Heart left ventricle (tissue), 16 donors: ENCODE data around the gene ZNF429. TPM values are rescaled to one million over a fixed set of nuclear protein-coding genes. Genes with fewer than 3 reads are reported as not detected.
"Not testable (repeated sequence)": the region's sequence is repeated elsewhere in the genome, so short reads cannot be mapped to it uniquely, and the experiment has no call there.

ENCODE experiments used
- ATAC-seq, 4 donors: fragments of 200-7000 bp; cut with Tn5 transposase; one replicate each; pipeline ENCODE4 v1.9.1; 2020 to 2022; ENCODE audit warnings: moderate library complexity in 4 of 4, mild to moderate bottlenecking in 3 of 4, moderate number of reproducible peaks in 1 of 4
- DNase-seq, 5 donors: peaks; one replicate each; pipeline ENCODE4 v3.0.0-alpha.2; 2020
- H3K27ac ChIP-seq, 12 donors: fragments of 200-600 bp; sonication (generic) in 4 of 12; one replicate each; pipeline versions ENCODE4 v1.5.0 to v1.8.0; 2016 to 2022; ENCODE audit warnings: mild to moderate bottlenecking in 2 of 12
- H3K27me3 ChIP-seq, 9 donors: fragments of 200-600 bp; sonication (generic) in 2 of 9; one replicate each; pipeline versions ENCODE4 v1.5.1 to v1.8.0; 2016 to 2022; ENCODE audit warnings: mild to moderate bottlenecking in 3 of 9
- H3K36me3 ChIP-seq, 9 donors: fragments of 200-600 bp; sonication (generic) in 2 of 9; one replicate each; pipeline versions ENCODE4 v1.5.0 to v1.8.0; 2018 to 2022; ENCODE audit warnings: mild to moderate bottlenecking in 2 of 9
- H3K4me1 ChIP-seq, 12 donors: fragments of 200-600 bp; sonication (generic) in 4 of 12; one replicate each; pipeline versions ENCODE4 v1.5.0 to v1.8.0; 2016 to 2022; ENCODE audit warnings: mild to moderate bottlenecking in 3 of 12
- H3K4me3 ChIP-seq, 12 donors: fragments of 200-600 bp; sonication (generic) in 4 of 12; one replicate each; pipeline versions ENCODE4 v1.5.0 to v1.8.0; 2017 to 2022; ENCODE audit warnings: mild to moderate bottlenecking in 9 of 12, moderate library complexity in 4 of 12
- H3K9me3 ChIP-seq, 12 donors: fragments of 200-600 bp; sonication (generic) in 4 of 12; one replicate each; pipeline versions ENCODE4 v1.5.0 to v1.8.0; 2016 to 2022; ENCODE audit warnings: mild to moderate bottlenecking in 1 of 12
- POLR2A ChIP-seq, 2 donors: fragments of 450-650 bp; IDR thresholded peaks; one replicate each; pipeline ENCODE4 v1.6.1; 2017; ENCODE audit warnings: antibody characterized with exemption in 2 of 2, mild to moderate bottlenecking in 2 of 2, moderate library complexity in 2 of 2
- WGBS, 4 donors: extraction: QIAGEN DNeasy Blood & Tissue Kit in 2 of 4; methylation state at CpG; one replicate each; pipeline versions ENCODE4 v1.1.5 to v1.1.7; 2013 to 2018; 5-methylcytosine and 5-hydroxymethylcytosine counted together
- intact Hi-C, 10 donors: fragments of 100-400 bp; cut with DNase I; formaldehyde crosslinking; loops; one replicate each; pipeline versions ENCODE4 v1.11.1 to v1.14.2; 2022
- polyA plus RNA-seq, 2 donors: library from polyadenylated mRNA; stranded (reverse); fragments of 200-250 nt; gene quantifications; one replicate each; pipeline ENCODE4 v1.2.3, GENCODE V29; 2013
- total RNA-seq, 9 donors: library from RNA; depleted of rRNA in 2 of 9; stranded (reverse); fragments of >200 nt in 2 of 9; fragmentation: NEBNext Ultra II Directional in 3 of 9; extraction: Animal tissue kit (Norgen Biotek cat#: 25700) in 3 of 9; gene quantifications; one replicate each; pipeline versions ENCODE4 v1.1.0 to v1.2.4, GENCODE V29; 2016 to 2023
- TF ChIP-seq, protein P1 (sequence below), 12 donors: fragments of 200-600 bp; sonication (generic) in 4 of 12; IDR thresholded peaks; one replicate each; pipeline versions ENCODE4 v1.5.0 to v1.8.0; 2018 to 2022; ENCODE audit warnings: antibody characterized with exemption in 12 of 12, mild to moderate bottlenecking in 5 of 12
- donor health status: ischemic (EF 13 %, LVEDD 7.1; RV severe dilation, severe dysfunction).
- donor health status: healthy with polysubstance abuse.
- donor health status: DM: no; HTN: yes; CAD: no.
- donor health status: DM: no; HTN: no; CAD: no.
- donor health status: ischemic (EF 25% LVEDD 6.9; RV normal size, moderate dysfunction).
- donor health status: ischemic (EF 25% LVEDD 5.7; RV mildly dilated, moderate dysfunction).
- donor health status: healthy.
- donor health status: DM: yes; HTN: yes; CAD: no.
- donor health status: ischemic (EF 35%, LVEDD 5.7; RV mildly dilated, moderate dysfunction).
- donor health status: nonischemic (EF 11% LVEDD 7.7; RV severe dilation, severe dysfunction).
- donor health status: DM: yes; HTN: yes; CAD: no.
- donor health status: PGD.
- donor health status: ischemic (EF 29% LVEDD 5.4; RV normal size, mild dysfunction).
- donor health status: nonischemic (EF 23%, LVEDD 6.1; RV moderate dilation, normal function).

The ZNF429 gene
- total and polyA plus RNA-seq, 11 donors, result 4.5 to 10.1 (median 8.2) TPM

DNA sequence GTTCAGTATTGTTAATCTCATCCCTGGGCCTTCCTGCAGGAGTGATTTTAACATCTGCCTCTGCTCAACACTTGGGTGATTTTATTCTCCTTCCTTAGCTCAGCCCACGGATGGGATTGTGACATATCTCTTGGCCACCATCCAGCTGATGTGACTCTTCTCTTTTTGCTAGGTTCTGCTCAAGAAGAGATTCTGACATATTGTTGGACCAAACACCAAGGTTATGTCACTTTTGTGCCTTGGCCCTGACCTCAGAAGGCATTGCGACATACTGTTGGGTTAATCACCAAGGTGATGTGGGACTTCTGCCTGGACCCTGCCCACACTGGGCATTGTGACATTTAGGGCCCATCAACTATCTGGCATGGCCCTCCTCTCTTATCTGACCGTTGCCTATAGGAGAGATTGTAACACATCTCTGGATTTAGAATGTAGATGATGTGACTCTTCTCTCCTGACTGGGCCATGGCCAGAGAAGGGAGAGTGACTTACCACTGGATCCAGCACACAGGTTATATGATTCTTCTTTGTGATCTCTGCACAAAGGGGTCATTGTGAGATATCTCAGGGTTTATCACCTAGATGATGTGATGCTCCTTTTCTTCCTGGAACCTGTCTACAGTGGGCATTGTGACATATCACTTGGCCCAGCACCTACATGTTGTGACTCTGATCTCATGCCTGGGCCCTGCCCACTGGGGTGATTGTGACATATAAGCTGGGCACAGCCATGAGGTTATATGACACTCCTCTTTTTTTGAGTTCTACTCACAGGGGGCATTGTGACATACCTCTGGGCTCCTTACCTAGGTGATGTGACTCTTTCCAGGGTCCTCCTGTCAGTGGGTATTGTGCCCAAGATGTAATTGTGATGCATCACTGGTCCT lies 88.8 kb downstream of the ZNF429 start:
- H3K27me3 ChIP-seq, result no peaks in the 10 kb centered on the region
- WGBS, 4 donors, result 45 to 58% (median 55%) methylated on average over 3 of the region's 3 CpGs

DNA sequence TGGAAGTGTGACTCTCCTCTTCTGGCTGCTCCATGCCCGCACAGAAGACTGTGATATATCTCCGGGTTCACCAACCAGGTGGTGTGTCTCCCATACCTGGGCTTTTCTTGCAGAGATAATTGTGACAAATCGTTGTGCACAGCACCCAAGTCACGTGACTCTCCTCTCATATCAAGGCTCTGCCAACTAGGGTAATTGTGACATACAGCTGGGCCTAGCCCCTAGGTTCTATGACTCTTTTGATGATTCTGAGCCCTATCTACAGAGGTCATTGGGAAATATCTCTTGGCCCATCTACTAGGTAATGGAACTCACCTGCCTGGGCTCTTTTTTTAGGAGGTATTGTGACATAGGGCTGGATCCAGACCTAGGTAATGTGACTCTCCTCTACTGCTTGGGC lies 89.8 kb downstream of the ZNF429 start:
- intact Hi-C loops, result loop anchor here in 1 of 10 donors (5.0 kb wide), 1 partner anchor 88 kb away; the partner anchor contains the start of gene ZNF429
- 60 to 96% (median 70%) methylated on average over 4 of the region's 4 CpGs for WGBS, 4 donors
- no peak for ATAC-seq

More for the DNA sequence above, 88.8 kb downstream of the ZNF429 start:
- peak overlapping the region in 1 of 12 donors; percentile 30 for H3K27ac ChIP-seq
- intact Hi-C loops, result no loop called here
- H3K4me3 ChIP-seq, result no peak overlapping the region
- H3K9me3 ChIP-seq, result no peaks in the 10 kb centered on the region
- peak in 3 of 4 donors; percentile 13 to 46 (median 29) for ATAC-seq
- H3K4me1 ChIP-seq, result peaks cover 0 to 15% (median 0%) of the 10 kb centered on the region in 12 donors
- TF ChIP-seq, protein P1, sequence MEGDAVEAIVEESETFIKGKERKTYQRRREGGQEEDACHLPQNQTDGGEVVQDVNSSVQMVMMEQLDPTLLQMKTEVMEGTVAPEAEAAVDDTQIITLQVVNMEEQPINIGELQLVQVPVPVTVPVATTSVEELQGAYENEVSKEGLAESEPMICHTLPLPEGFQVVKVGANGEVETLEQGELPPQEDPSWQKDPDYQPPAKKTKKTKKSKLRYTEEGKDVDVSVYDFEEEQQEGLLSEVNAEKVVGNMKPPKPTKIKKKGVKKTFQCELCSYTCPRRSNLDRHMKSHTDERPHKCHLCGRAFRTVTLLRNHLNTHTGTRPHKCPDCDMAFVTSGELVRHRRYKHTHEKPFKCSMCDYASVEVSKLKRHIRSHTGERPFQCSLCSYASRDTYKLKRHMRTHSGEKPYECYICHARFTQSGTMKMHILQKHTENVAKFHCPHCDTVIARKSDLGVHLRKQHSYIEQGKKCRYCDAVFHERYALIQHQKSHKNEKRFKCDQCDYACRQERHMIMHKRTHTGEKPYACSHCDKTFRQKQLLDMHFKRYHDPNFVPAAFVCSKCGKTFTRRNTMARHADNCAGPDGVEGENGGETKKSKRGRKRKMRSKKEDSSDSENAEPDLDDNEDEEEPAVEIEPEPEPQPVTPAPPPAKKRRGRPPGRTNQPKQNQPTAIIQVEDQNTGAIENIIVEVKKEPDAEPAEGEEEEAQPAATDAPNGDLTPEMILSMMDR (IDR thresholded peaks at IDR 0.05), result no peak
- no peak for TF ChIP-seq POLR2A (IDR thresholded peaks at IDR 0.05)
- DNase-seq, result peak in 2 of 5 donors; percentile 34 to 41
- peaks cover 0 to 6% (median 0%) of the 10 kb centered on the region in 9 donors for H3K36me3 ChIP-seq

DNA sequence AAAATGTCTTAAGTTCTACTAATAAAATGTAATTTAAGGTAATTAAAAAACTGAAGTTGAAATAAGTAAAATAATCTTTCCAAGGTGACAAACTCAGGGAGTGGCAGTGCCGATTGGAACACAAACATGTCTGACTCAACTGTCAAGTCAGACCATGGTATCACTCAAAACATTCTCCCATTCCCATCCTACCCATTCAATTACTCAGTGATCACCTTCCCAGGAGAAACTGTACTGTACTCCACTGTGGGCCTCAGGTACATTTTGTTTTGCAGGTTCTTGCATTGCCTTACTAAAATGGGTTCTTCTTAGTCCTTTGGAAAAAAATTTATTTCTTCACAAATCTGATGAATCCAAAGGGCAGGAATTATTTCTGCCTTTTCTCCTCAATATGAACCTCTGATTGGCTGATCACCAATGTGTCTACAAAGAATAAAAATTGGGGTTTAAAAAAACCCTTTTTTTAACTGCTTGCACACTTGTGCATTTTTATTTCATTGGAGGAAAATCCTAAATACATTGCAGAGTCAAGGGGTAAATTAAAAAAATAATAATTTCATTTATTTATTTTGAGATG lies 96.8 kb downstream of the ZNF429 start:
- intact Hi-C loops, result no loop called here
- 68 to 86% (median 75%) methylated on average over 1 of the region's 1 CpG for WGBS, 4 donors
- H3K9me3 ChIP-seq, result no peaks in the 10 kb centered on the region
- peaks cover 0 to 4% (median 0%) of the 10 kb centered on the region in 9 donors for H3K36me3 ChIP-seq
- ATAC-seq (no peak), DNase-seq (no peak)
- no peaks in the 10 kb centered on the region for H3K27me3 ChIP-seq
- peak overlapping the region in 4 of 12 donors; percentile 5 to 22 (median 12) for H3K4me3 ChIP-seq
- peak overlapping the region in 8 of 12 donors; percentile 8 to 88 (median 82) for H3K27ac ChIP-seq
- no peak for TF ChIP-seq POLR2A (IDR thresholded peaks at IDR 0.05)
- TF ChIP-seq, protein P1 (IDR thresholded peaks at IDR 0.05), result no peak
- peaks cover 0 to 37% (median 18%) of the 10 kb centered on the region in 12 donors for H3K4me1 ChIP-seq

More for the DNA sequence above, 89.8 kb downstream of the ZNF429 start:
- H3K27ac ChIP-seq, result no peak overlapping the region
- no peak overlapping the region for H3K4me3 ChIP-seq
- no peaks in the 10 kb centered on the region for H3K27me3 ChIP-seq
- H3K9me3 ChIP-seq, result no peaks in the 10 kb centered on the region
- DNase-seq, result no peak
- H3K36me3 ChIP-seq, result peaks cover 0 to 6% (median 0%) of the 10 kb centered on the region in 9 donors
- peaks cover 0 to 15% (median 0%) of the 10 kb centered on the region in 12 donors for H3K4me1 ChIP-seq
- TF ChIP-seq, protein P1 (IDR thresholded peaks at IDR 0.05), result no peak
- no peak for TF ChIP-seq POLR2A (IDR thresholded peaks at IDR 0.05)

DNA sequence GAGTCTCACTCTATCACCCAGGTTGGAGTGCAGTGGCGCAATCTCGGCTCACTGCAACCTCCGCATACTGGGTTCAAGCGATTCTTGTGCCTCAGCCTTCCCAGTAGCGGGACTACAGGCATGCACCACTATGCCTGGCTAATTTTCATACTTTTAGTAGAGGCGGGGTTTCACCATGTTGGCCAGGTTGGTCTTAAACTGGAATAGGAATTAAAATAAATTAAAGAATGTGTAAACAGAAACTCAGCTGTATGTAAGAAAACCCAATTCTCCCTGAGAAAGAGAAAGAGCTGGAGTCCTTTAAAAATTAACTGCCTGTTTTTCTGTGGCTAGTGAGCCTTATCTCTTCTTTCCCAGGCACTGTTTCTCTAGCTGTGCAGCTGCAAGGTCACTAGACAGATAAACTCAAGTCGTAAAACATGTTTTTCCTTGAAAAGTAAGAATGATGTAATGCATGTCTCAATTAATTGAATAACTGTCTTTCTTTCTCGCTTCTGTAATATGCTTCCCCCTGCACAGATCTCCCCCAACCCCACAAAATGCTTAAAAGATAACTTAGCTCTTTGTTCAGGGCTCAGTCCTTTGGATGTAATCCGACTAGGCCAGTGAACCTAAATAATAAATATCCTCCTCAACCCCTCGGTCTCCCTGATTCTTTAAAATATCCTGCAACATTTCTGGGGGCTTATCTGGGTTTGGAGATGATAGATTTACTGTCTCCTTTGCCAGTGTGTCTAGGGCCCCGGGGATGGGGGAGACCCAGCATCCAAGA lies 97.4 kb downstream of the ZNF429 start:
- 56 to 65% (median 61%) methylated on average over 11 of the region's 11 CpGs for WGBS, 4 donors
- H3K4me1 ChIP-seq, result peaks cover 0 to 38% (median 18%) of the 10 kb centered on the region in 12 donors
- DNase-seq, intact Hi-C loops, H3K36me3 ChIP-seq, H3K27me3 ChIP-seq, H3K9me3 ChIP-seq: not testable (repeated sequence)
- peak in 2 of 4 donors; percentile 49 to 50 for ATAC-seq
- H3K4me3 ChIP-seq, result peak overlapping the region in 6 of 12 donors; percentile 5 to 22 (median 12)
- H3K27ac ChIP-seq, result peak overlapping the region; percentile 69 to 90 (median 82)
